HG02870 (cell line): ENCODE measurements around the gene MAP3K5.
"Not testable (repeated sequence)": the region's sequence is repeated elsewhere in the genome, so short reads cannot be mapped to it uniquely, and the experiment has no call there.

Experiments used
- ATAC-seq: cut with Tn5 transposase; IDR thresholded peaks from one replicate; pipeline ENCODE4 v1.9.1; 2021; ENCODE audit warnings: mild to moderate bottlenecking, moderate library complexity; ENCODE audit not compliant: unreplicated experiment

Gene MAP3K5

GRCh38 chr6:136612666-136613389 lies 179.4 kb downstream of the MAP3K5 start:
- no peak for ATAC-seq

- ATAC-seq, result no peak
Measured at GRCh38 chr6:136611746-136612145, 180.5 kb downstream of the MAP3K5 start.

- no peak for ATAC-seq
Measured at GRCh38 chr6:136611133-136611532, 181.1 kb downstream of the MAP3K5 start.

GRCh38 chr6:136609873-136610706 lies 182.2 kb downstream of the MAP3K5 start:
- ATAC-seq, result no peak

- no peak for ATAC-seq
Measured at GRCh38 chr6:136608991-136609390, 183.3 kb downstream of the MAP3K5 start.

GRCh38 chr6:136607932-136608772 lies 184.1 kb downstream of the MAP3K5 start:
- ATAC-seq, result peak; percentile 90

GRCh38 chr6:136607204-136607931 lies 184.9 kb downstream of the MAP3K5 start:
- ATAC-seq, result no peak

GRCh38 chr6:136604928-136605510 lies 187.3 kb downstream of the MAP3K5 start:
- ATAC-seq, result no peak

GRCh38 chr6:136604328-136604825 lies 187.9 kb downstream of the MAP3K5 start:
- no peak for ATAC-seq

- ATAC-seq, result no peak
Measured at GRCh38 chr6:136600818-136601217, 191.5 kb downstream of the MAP3K5 start.

- no peak for ATAC-seq
Measured at GRCh38 chr6:136599329-136600011, 192.8 kb downstream of the MAP3K5 start.

- no peak for ATAC-seq
Measured at GRCh38 chr6:136598048-136598447, 194.2 kb downstream of the MAP3K5 start.

- no peak for ATAC-seq
Measured at GRCh38 chr6:136594671-136595070, 197.6 kb downstream of the MAP3K5 start.

- ATAC-seq, result peak; percentile 93
Measured at GRCh38 chr6:136593748-136594490, 198.4 kb downstream of the MAP3K5 start.

- ATAC-seq, result no peak
Measured at GRCh38 chr6:136592930-136593673, 199.2 kb downstream of the MAP3K5 start.

- no peak for ATAC-seq
Measured at GRCh38 chr6:136591617-136592016, 200.7 kb downstream of the MAP3K5 start.

GRCh38 chr6:136590846-136591245 lies 201.4 kb downstream of the MAP3K5 start:
- not testable (repeated sequence) for ATAC-seq

- no peak for ATAC-seq
Measured at GRCh38 chr6:136587527-136587926, 204.8 kb downstream of the MAP3K5 start.
